Endothelial cell of umbilical vein (primary cell): ENCODE data around the gene BEND3. TPM values are rescaled to one million over a fixed set of nuclear protein-coding genes. Genes with fewer than 3 reads are reported as not detected.

Experiments used
- BruUV-seq: library from RNA; stranded (reverse); fragments of 400-500 nt; replicated peaks from 2 replicates; lab custom pipeline; 2021; lab: Mats Ljungman, UMichigan
- CTCF ChIA-PET: fragments of 300-600, 350-600 bp; sonication (Branson Sonifier 250); formaldehyde crosslinking; loops from one replicate; lab custom pipeline; 2021; ENCODE audit warnings: antibody characterized with exemption, inconsistent platforms; lab: Charles Lee
- POLR2A ChIA-PET: fragments of 300-600, 350-600 bp; sonication (Branson Sonifier 250); formaldehyde crosslinking; loops from one replicate; lab custom pipeline; 2021; ENCODE audit warnings: antibody characterized with exemption, inconsistent platforms; lab: Charles Lee
- DNase-seq: peaks from one replicate; pipeline ENCODE4 v3.0.0-alpha.2; 2011; ENCODE audit warnings: low read depth, low spot score
- FAIRE-seq: peaks from 2 replicates; lab custom pipeline; 2011; peaks lifted over from hg19 to GRCh38; lab: Jason Lieb, UNC
- H2AFZ ChIP-seq: 2 replicates; pipeline ENCODE4 v1.6.0; 2012; ENCODE audit warnings: low read depth, low read length, control low read depth, inconsistent platforms
- H3K27ac ChIP-seq: 2 replicates; pipeline ENCODE4 v1.5.1; 2011; ENCODE audit warnings: low read depth, mild to moderate bottlenecking, control low read depth, low read length, moderate library complexity; ENCODE audit not compliant: insufficient read depth
- H3K27me3 ChIP-seq, 2 experiments: 2 replicates each; pipeline versions ENCODE4 v1.6.0 to v1.6.1; 2011; ENCODE audit warnings: low read length in 2 of 2, mixed read lengths in 1 of 2; ENCODE audit not compliant: control insufficient read depth in 2 of 2, insufficient read depth in 2 of 2
- H3K36me3 ChIP-seq, 2 experiments: 2 replicates in 1 of 2; 3 replicates in 1 of 2; pipeline ENCODE4 v1.5.1; 2011; ENCODE audit warnings: low read length in 2 of 2, mild to moderate bottlenecking in 1 of 2, moderate library complexity in 1 of 2; ENCODE audit not compliant: control insufficient read depth in 2 of 2, insufficient read depth in 2 of 2; ENCODE audit errors: extremely low read depth in 1 of 2
- H3K4me1 ChIP-seq: 3 replicates; pipeline ENCODE4 v1.5.1; 2011; ENCODE audit warnings: mild to moderate bottlenecking, low read length; ENCODE audit not compliant: control insufficient read depth, insufficient read depth; ENCODE audit errors: extremely low read depth
- H3K4me2 ChIP-seq: 2 replicates; pipeline ENCODE4 v1.6.1; 2011; ENCODE audit warnings: low read length, control low read depth, mixed read lengths; ENCODE audit not compliant: insufficient read depth
- H3K4me3 ChIP-seq, 3 experiments: fragments of 200-600 bp in 1 of 3; sonication (generic), shearing (Covaris generic) in 1 of 3; replicated peaks in 1 of 3; 2 replicates each; pipeline ENCODE4 v1.5.1; 2011 to 2016; ENCODE audit warnings: control low read depth in 3 of 3, low read length in 3 of 3, mild to moderate bottlenecking in 2 of 3, inconsistent platforms in 1 of 3, low read depth in 1 of 3, moderate library complexity in 1 of 3; ENCODE audit not compliant: insufficient read depth in 1 of 3
- H3K79me2 ChIP-seq: 2 replicates; pipeline ENCODE4 v1.6.0; 2012; ENCODE audit warnings: low read length, inconsistent platforms; ENCODE audit not compliant: control insufficient read depth, insufficient read depth
- H3K9ac ChIP-seq: replicated peaks from 2 replicates; pipeline ENCODE3; 2011; ENCODE audit warnings: low read length, control low read depth; ENCODE audit not compliant: insufficient read depth; ENCODE audit errors: extremely low read depth
- H3K9me1 ChIP-seq: replicated peaks from 3 replicates; pipeline ENCODE4 v1.6.0; 2011; ENCODE audit warnings: mild to moderate bottlenecking, low read length; ENCODE audit not compliant: control insufficient read depth, insufficient read depth; ENCODE audit errors: extremely low read depth
- H3K9me3 ChIP-seq: replicated peaks from 2 replicates; pipeline ENCODE4 v1.5.1; 2012; ENCODE audit warnings: low read length, inconsistent platforms; ENCODE audit not compliant: control insufficient read depth, insufficient read depth
- H4K20me1 ChIP-seq: replicated peaks from 2 replicates; pipeline ENCODE3; 2011; ENCODE audit warnings: mild to moderate bottlenecking, low read length; ENCODE audit not compliant: control insufficient read depth, insufficient read depth; ENCODE audit errors: extremely low read depth
- CTCF ChIP-seq, 2 donors: IDR thresholded peaks; 1 replicate in 1 of 2; 2 replicates in 1 of 2; pipeline ENCODE4 v1.5.1; 2011; ENCODE audit warnings: low read length in 2 of 2, mild to moderate bottlenecking in 2 of 2, moderate library complexity in 2 of 2, control low read depth in 1 of 2, inconsistent platforms in 1 of 2, low read depth in 1 of 2; ENCODE audit not compliant: insufficient read depth in 1 of 2; ENCODE audit errors: extremely low read depth in 1 of 2
- FOS ChIP-seq: IDR thresholded peaks from 2 replicates; pipeline ENCODE4 v1.6.1; 2011; ENCODE audit warnings: mild to moderate bottlenecking, low read length, moderate library complexity, borderline replicate concordance; ENCODE audit not compliant: insufficient read depth
- JUN ChIP-seq: IDR thresholded peaks from 2 replicates; pipeline ENCODE4 v1.6.1; 2011; ENCODE audit warnings: borderline replicate concordance, low read depth; ENCODE audit not compliant: insufficient read length, insufficient read depth
- MYC ChIP-seq: IDR thresholded peaks from one replicate; pipeline ENCODE4 v1.6.1; 2011; ENCODE audit warnings: mild to moderate bottlenecking, low read depth, low read length
- POLR2AphosphoS5 ChIP-seq: IDR thresholded peaks from 2 replicates; pipeline ENCODE4 v1.6.1; 2012; ENCODE audit warnings: low read depth, mild to moderate bottlenecking, control low read depth, low read length, moderate library complexity; ENCODE audit not compliant: insufficient read depth
- dilution Hi-C: fragments of 300-500 bp; cut with MboI; formaldehyde crosslinking; loops from one replicate; pipeline ENCODE4 v1.15.0; 2019; ENCODE audit warnings: low sequenced_read_pairs; ENCODE audit not compliant: extremely low pct_ligation_motif_present
- intact Hi-C: fragments of 100-400 bp; cut with micrococcal nuclease; formaldehyde crosslinking; loops from one replicate; pipeline ENCODE4 v1.10.0; 2022
- polyA plus RNA-seq, 4 experiments: library from polyadenylated mRNA; depleted of rRNA in 3 of 4; stranded (reverse) in 3 of 4; unstranded in 1 of 4; fragments of >200 nt; gene quantifications; 2 replicates each; pipeline versions ENCODE4 v1.2.1 to v1.2.3, GENCODE V29; 2011 to 2012; ENCODE audit warnings: missing spikeins in 1 of 4
- total RNA-seq: library from RNA; stranded (reverse); gene quantifications from 2 replicates; pipeline ENCODE4 v1.2.3, GENCODE V29; 2021

Gene BEND3
- total and polyA plus RNA-seq, 2 donors (not counting 3 experiments of a cell fraction or from before 2014, with no cell fraction given), result 1.6 to 4.8 TPM

GRCh38 chr6:107021446-107022185 lies 93.7 kb downstream of the BEND3 start:
- H3K36me3 ChIP-seq, result no peaks in the 10 kb centered on the region
- no peaks in the 10 kb centered on the region for H4K20me1 ChIP-seq
- H3K9ac ChIP-seq, result no peak overlapping the region
- dilution Hi-C loops (no loop called here), intact Hi-C loops (loop anchor here (10.0 kb wide), 1 partner anchor 473 kb away; the partner anchor contains the start of gene SOBP)
- BruUV-seq, result no TSS peak
- H3K4me3 ChIP-seq, result no peak overlapping the region
- no peaks in the 10 kb centered on the region for H3K27me3 ChIP-seq
- no peak overlapping the region for H3K27ac ChIP-seq
- ChIA-PET CTCF (interaction anchor here (0.9 to 3.5 kb wide), 2 partner anchors 24 to 92 kb away, joined by 3 to 10 read pairs; no protein-coding TSS in a partner anchor), POLR2A (no interaction called here)
- peak; percentile 8 for DNase-seq
- H3K79me2 ChIP-seq, result no peaks in the 10 kb centered on the region
- H3K9me1 ChIP-seq, result no peaks in the 10 kb centered on the region
- H3K4me1 ChIP-seq, result peaks cover 8% of the 10 kb centered on the region
- TF ChIP-seq JUN, result peak; percentile 60
- no peak for TF ChIP-seq POLR2AphosphoS5
- TF ChIP-seq MYC, result no peak
- TF ChIP-seq CTCF (IDR thresholded peaks at IDR 0.05; ENCODE audit: extremely low read depth in 1 of 2, insufficient read depth in 1 of 2, low read depth in 1 of 2, low read length in 2 of 2), result no peak
- peak; percentile 34 for TF ChIP-seq FOS
- no peak for FAIRE-seq
- no peaks in the 10 kb centered on the region for H3K9me3 ChIP-seq
- H2AFZ ChIP-seq, result no peak overlapping the region
- peak overlapping the region; percentile 68 for H3K4me2 ChIP-seq
